Neural progenitor cell (in vitro differentiated cells): ENCODE data around the gene TMEM248. TPM values are rescaled to one million over a fixed set of nuclear protein-coding genes. Genes with fewer than 3 reads are reported as not detected.
A peak's percentile ranks its signal among the peaks of the same experiment; 100 is the strongest.

Source experiments
- DNase-seq: peaks from one replicate; pipeline ENCODE4 v3.0.0-alpha.2; 2016; ENCODE audit warnings: low spot score
- H2AFZ ChIP-seq: fragments of 200-600 bp; sonication (generic); replicated peaks from 2 replicates; pipeline ENCODE4 v1.6.1; 2016; ENCODE audit warnings: antibody characterized with exemption
- H3F3A ChIP-seq: fragments of 200-600 bp; sonication (generic); 2 replicates; pipeline ENCODE4 v1.6.1; 2016; ENCODE audit warnings: antibody characterized with exemption, low read depth
- H3K27ac ChIP-seq: fragments of 200-600 bp; sonication (generic); 2 replicates; pipeline ENCODE4 v1.5.1; 2016; ENCODE audit warnings: mild to moderate bottlenecking
- H3K27me3 ChIP-seq: fragments of 200-600 bp; sonication (generic); 2 replicates; pipeline ENCODE4 v1.6.1; 2016; ENCODE audit warnings: mild to moderate bottlenecking, moderate library complexity
- H3K36me3 ChIP-seq: fragments of 200-600 bp; sonication (generic); 2 replicates; pipeline ENCODE4 v1.5.1; 2016
- H3K4me1 ChIP-seq: fragments of 200-600 bp; sonication (generic); 2 replicates; pipeline ENCODE4 v1.6.1; 2016; ENCODE audit warnings: mixed run types
- H3K4me2 ChIP-seq: fragments of 200-600 bp; sonication (generic); 2 replicates; pipeline ENCODE4 v1.6.1; 2016
- H3K4me3 ChIP-seq: fragments of 200-600 bp; sonication (generic); 2 replicates; pipeline ENCODE4 v1.5.1; 2016
- H3K79me2 ChIP-seq: fragments of 200-600 bp; sonication (generic); 2 replicates; pipeline ENCODE4 v1.6.1; 2016; ENCODE audit warnings: low read depth
- H3K9ac ChIP-seq: fragments of 200-600 bp; sonication (generic); 2 replicates; pipeline ENCODE4 v1.6.1; 2016
- H3K9me3 ChIP-seq: fragments of 200-600 bp; sonication (generic); 2 replicates; pipeline ENCODE4 v1.5.1; 2016; ENCODE audit warnings: low read depth
- H4K20me1 ChIP-seq: fragments of 200-600 bp; sonication (generic); 2 replicates; pipeline ENCODE4 v1.6.1; 2016; ENCODE audit warnings: low read depth
- H3K27ac Mint-ChIP-seq: 3 replicates; pipeline ENCODE4 v1.8.0; 2021; ENCODE audit warnings: mixed read lengths
- H3K27me3 Mint-ChIP-seq: 2 replicates; pipeline ENCODE4 v1.8.0; 2022; ENCODE audit warnings: low read depth, mild to moderate bottlenecking, inconsistent platforms, moderate library complexity, mixed read lengths; ENCODE audit not compliant: insufficient read depth
- H3K36me3 Mint-ChIP-seq: 3 replicates; pipeline ENCODE4 v1.8.0; 2021; ENCODE audit warnings: mixed read lengths
- H3K4me1 Mint-ChIP-seq: 3 replicates; pipeline ENCODE4 v1.8.0; 2021; ENCODE audit warnings: mixed read lengths
- H3K4me3 Mint-ChIP-seq: 3 replicates; pipeline ENCODE4 v1.8.0; 2021; ENCODE audit warnings: mild to moderate bottlenecking, moderate library complexity, mixed read lengths
- H3K9me3 Mint-ChIP-seq: 3 replicates; pipeline ENCODE4 v1.8.0; 2020; ENCODE audit warnings: mixed read lengths
- EZH2 ChIP-seq: fragments of 200-600 bp; sonication (generic); IDR thresholded peaks from 2 replicates; pipeline ENCODE4 v1.6.1; 2017; ENCODE audit warnings: antibody characterized with exemption, mild to moderate bottlenecking, moderate library complexity
- EZH2phosphoT487 ChIP-seq: fragments of 200-600 bp; sonication (generic); IDR thresholded peaks from 2 replicates; pipeline ENCODE4 v1.6.1; 2017; ENCODE audit warnings: antibody characterized with exemption
- total RNA-seq: library from RNA; depleted of rRNA; stranded (reverse); fragments of >200 nt; gene quantifications from 2 replicates; pipeline ENCODE4 v1.2.3, GENCODE V29; 2015; ENCODE audit warnings: low replicate concordance
- TF ChIP-seq, protein P1 (sequence below): fragments of 200-600 bp; sonication (generic); IDR thresholded peaks from 2 replicates; pipeline ENCODE4 v1.5.1; 2017; ENCODE audit warnings: antibody characterized with exemption, mild to moderate bottlenecking

Gene TMEM248
- total RNA-seq, 1 donor from 2014 or later: 59.9 TPM

DNA sequence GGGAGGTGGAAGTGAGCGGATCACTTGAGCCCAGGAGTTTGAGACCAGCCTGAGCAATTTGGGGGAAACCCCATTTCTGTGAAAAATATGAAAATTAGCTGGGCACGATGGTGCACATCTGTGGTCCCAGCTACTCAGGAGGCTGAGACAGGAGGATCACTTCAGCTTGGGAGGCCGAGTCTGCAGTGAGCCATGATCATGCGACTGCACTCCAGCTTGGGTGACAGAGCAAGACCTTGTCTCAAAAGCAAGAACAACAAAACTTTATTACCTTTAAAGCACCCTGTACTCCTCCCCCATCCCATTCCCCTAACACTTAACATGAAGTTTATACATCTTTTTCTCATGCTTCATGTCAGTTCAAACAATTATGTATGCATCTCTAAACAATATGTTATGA, 1.3 kb upstream of the TMEM248 start:
- H3K4me3 ChIP-seq: no peak overlapping the region
- Mint-ChIP-seq H3K4me3 (no peak overlapping the region), H3K9me3 (peaks cover 3% of the 10 kb centered on the region)

DNA sequence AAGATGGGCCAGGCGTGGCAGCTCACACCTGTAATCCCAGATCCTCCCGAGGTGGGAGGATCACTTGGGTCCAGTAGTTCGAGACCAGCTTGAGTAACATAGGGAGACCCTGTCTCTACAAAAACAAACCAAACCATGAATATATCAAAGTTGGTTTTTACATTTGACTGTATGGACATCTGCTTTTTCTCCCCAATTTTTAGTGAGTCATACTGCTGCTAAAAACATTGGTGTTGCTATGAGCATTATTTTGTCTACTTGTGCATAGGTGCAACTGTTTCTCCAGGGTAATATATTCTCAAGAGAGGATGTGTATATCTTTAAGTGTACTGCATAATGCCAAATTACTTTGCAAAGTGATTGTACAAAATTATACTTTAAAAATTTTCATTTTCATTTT, 769 bp upstream of the TMEM248 start:
- Mint-ChIP-seq H3K4me3 (peak overlapping the region; percentile 100), H3K27me3 (peaks cover 10% of the 10 kb centered on the region), H3K4me1 (peaks cover 13% of the 10 kb centered on the region), H3K36me3 (peaks cover 6% of the 10 kb centered on the region), H3K9me3 (peaks cover 3% of the 10 kb centered on the region), H3K27ac (no peak overlapping the region)
- Histone ChIP-seq H3K4me2 (peak overlapping the region; percentile 81), H4K20me1 (peaks cover 19% of the 10 kb centered on the region), H3K27me3 (no peaks in the 10 kb centered on the region), H3K9me3 (no peaks in the 10 kb centered on the region), H2AFZ (no peak overlapping the region), H3F3A (peaks cover 11% of the 10 kb centered on the region), H3K9ac (no peak overlapping the region), H3K79me2 (peaks cover 51% of the 10 kb centered on the region), H3K4me3 (peak overlapping the region; percentile 70), H3K36me3 (no peaks in the 10 kb centered on the region), H3K27ac (no peak overlapping the region), H3K4me1 (peaks cover 6% of the 10 kb centered on the region)
- TF ChIP-seq EZH2: no peak
- TF ChIP-seq, protein P1, sequence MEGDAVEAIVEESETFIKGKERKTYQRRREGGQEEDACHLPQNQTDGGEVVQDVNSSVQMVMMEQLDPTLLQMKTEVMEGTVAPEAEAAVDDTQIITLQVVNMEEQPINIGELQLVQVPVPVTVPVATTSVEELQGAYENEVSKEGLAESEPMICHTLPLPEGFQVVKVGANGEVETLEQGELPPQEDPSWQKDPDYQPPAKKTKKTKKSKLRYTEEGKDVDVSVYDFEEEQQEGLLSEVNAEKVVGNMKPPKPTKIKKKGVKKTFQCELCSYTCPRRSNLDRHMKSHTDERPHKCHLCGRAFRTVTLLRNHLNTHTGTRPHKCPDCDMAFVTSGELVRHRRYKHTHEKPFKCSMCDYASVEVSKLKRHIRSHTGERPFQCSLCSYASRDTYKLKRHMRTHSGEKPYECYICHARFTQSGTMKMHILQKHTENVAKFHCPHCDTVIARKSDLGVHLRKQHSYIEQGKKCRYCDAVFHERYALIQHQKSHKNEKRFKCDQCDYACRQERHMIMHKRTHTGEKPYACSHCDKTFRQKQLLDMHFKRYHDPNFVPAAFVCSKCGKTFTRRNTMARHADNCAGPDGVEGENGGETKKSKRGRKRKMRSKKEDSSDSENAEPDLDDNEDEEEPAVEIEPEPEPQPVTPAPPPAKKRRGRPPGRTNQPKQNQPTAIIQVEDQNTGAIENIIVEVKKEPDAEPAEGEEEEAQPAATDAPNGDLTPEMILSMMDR: no peak
- no peak for TF ChIP-seq EZH2phosphoT487
- DNase-seq: no peak

More for the DNA sequence above, 1.3 kb upstream of the TMEM248 start:
- TF ChIP-seq, protein P1: no peak
- TF ChIP-seq EZH2phosphoT487 (no peak), EZH2 (no peak)
- Mint-ChIP-seq H3K27ac (no peak overlapping the region), H3K4me1 (peaks cover 13% of the 10 kb centered on the region), H3K36me3 (peaks cover 2% of the 10 kb centered on the region), H3K27me3 (peaks cover 10% of the 10 kb centered on the region)
- H3K4me2 ChIP-seq: peak overlapping the region; percentile 81
- no peaks in the 10 kb centered on the region for H3K36me3 ChIP-seq
- no peak overlapping the region for H3K9ac ChIP-seq
- H3F3A ChIP-seq: peaks cover 11% of the 10 kb centered on the region
- peaks cover 46% of the 10 kb centered on the region for H3K79me2 ChIP-seq
- no peak overlapping the region for H2AFZ ChIP-seq
- H3K4me1 ChIP-seq: peaks cover 6% of the 10 kb centered on the region
- no peaks in the 10 kb centered on the region for H3K9me3 ChIP-seq
- H3K27ac ChIP-seq: no peak overlapping the region
- no peak for DNase-seq
- peaks cover 19% of the 10 kb centered on the region for H4K20me1 ChIP-seq
- no peaks in the 10 kb centered on the region for H3K27me3 ChIP-seq

DNA sequence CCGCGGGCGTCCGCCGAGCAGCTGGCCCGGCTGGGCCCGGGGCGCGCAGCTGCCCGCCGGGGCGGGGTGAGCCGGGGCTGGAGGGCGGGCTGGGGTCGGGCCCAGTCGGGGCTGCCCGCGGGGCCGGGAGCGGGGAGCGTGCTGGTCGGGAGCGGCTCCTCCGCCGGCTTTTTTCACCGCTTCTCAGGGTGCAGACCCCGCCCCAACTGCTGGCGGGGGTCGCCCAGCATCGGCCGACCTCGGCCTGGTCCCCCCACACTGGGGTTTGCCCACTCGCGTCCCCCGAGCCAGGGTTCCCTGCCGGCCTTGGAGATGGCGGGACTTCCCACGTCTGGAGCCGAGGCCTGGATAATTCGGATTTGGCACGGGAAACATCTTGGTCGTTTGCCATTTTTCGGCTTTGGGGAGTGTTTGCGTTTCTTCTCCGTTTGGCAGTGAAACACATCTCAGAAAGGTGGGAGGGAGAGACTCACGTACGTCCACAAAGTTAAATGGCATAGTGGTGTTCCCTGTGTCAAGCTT, 432 bp downstream of the TMEM248 start:
- H2AFZ ChIP-seq: peak overlapping the region; percentile 66
- H3K36me3 ChIP-seq: no peaks in the 10 kb centered on the region
- Mint-ChIP-seq H3K27me3 (peaks cover 4% of the 10 kb centered on the region), H3K36me3 (peaks cover 10% of the 10 kb centered on the region), H3K4me3 (peak overlapping the region; percentile 96), H3K27ac (peak overlapping the region; percentile 93), H3K4me1 (peaks cover 15% of the 10 kb centered on the region), H3K9me3 (peaks cover 3% of the 10 kb centered on the region)
- no peaks in the 10 kb centered on the region for H3K27me3 ChIP-seq
- H3K9me3 ChIP-seq: no peaks in the 10 kb centered on the region
- no peak for DNase-seq
- H3K9ac ChIP-seq: peak overlapping the region; percentile 86
- H3K4me3 ChIP-seq: peak overlapping the region; percentile 70
- no peak overlapping the region for H3K27ac ChIP-seq
- peaks cover 21% of the 10 kb centered on the region for H4K20me1 ChIP-seq
- peak overlapping the region; percentile 81 for H3K4me2 ChIP-seq
- peaks cover 11% of the 10 kb centered on the region for H3F3A ChIP-seq
- H3K79me2 ChIP-seq: peaks cover 63% of the 10 kb centered on the region
- peaks cover 6% of the 10 kb centered on the region for H3K4me1 ChIP-seq
- TF ChIP-seq EZH2phosphoT487 (no peak), EZH2 (no peak)
- TF ChIP-seq, protein P1: no peak
